ENCODE data around the gene IL10RA. TPM values are rescaled to one million over a fixed set of nuclear protein-coding genes. Genes with fewer than 3 reads are reported as not detected.

The IL10RA gene
- total RNA-seq, 4 donors from 2014 or later = 0.73 to 5.5 (median 2.2) TPM

GRCh38 chr11:118017631-118018315 is 31.6 kb downstream of the IL10RA start:
- Histone ChIP-seq H3K36me3 (no peaks in the 10 kb centered on the region), H3K4me1 (no peaks in the 10 kb centered on the region), H3K27me3 (peaks cover 0 to 5% (median 4%) of the 10 kb centered on the region in 3 donors), H3K27ac (no peak overlapping the region), H3K9me3 (no peaks in the 10 kb centered on the region), H3K4me3 (no peak overlapping the region)
- TF ChIP-seq CTCF (IDR thresholded peaks at IDR 0.05 in 4 of 5, conservative IDR thresholded peaks at IDR 0.05 in 1 of 5) = no peak
- in situ Hi-C loops (cut with MboI; ENCODE audit: low sequenced_read_pairs in 4 of 4) = no loop called here
- no peak for ATAC-seq
- no peak for DNase-seq
- intact Hi-C loops (cut with DNase I; ENCODE audit: low total_unique reads) = no loop called here

- ATAC-seq (no peak), DNase-seq (no peak)
- H3K4me3 ChIP-seq = no peak overlapping the region
- H3K9me3 ChIP-seq = no peaks in the 10 kb centered on the region
- H3K36me3 ChIP-seq = no peaks in the 10 kb centered on the region
- intact Hi-C loops (cut with DNase I; ENCODE audit: low total_unique reads) = no loop called here
- H3K27ac ChIP-seq = no peak overlapping the region
- H3K4me1 ChIP-seq = no peaks in the 10 kb centered on the region
- no peak for TF ChIP-seq POLR2A (IDR thresholded peaks at IDR 0.05)
- no peak for TF ChIP-seq CTCF (IDR thresholded peaks at IDR 0.05 in 4 of 5, conservative IDR thresholded peaks at IDR 0.05 in 1 of 5)
- peaks cover 0 to 5% (median 4%) of the 10 kb centered on the region in 3 donors for H3K27me3 ChIP-seq
- in situ Hi-C loops (cut with MboI; ENCODE audit: low sequenced_read_pairs in 4 of 4) = no loop called here
These were observed 32.2 kb downstream of the IL10RA start for GRCh38 chr11:118018401-118018800.

- no peaks in the 10 kb centered on the region for H3K36me3 ChIP-seq
- H3K27me3 ChIP-seq = peaks cover 0 to 9% (median 0%) of the 10 kb centered on the region in 3 donors
- ATAC-seq (no peak), DNase-seq (no peak)
- H3K9me3 ChIP-seq = peaks cover 0 to 6% (median 0%) of the 10 kb centered on the region in 3 donors
- TF ChIP-seq POLR2A (IDR thresholded peaks at IDR 0.05) = no peak
- H3K4me3 ChIP-seq = no peak overlapping the region
- no peak overlapping the region for H3K27ac ChIP-seq
- intact Hi-C loops (cut with DNase I; ENCODE audit: low total_unique reads) (no loop called here), in situ Hi-C loops (cut with MboI; ENCODE audit: low sequenced_read_pairs in 4 of 4) (no loop called here)
- no peaks in the 10 kb centered on the region for H3K4me1 ChIP-seq
These were observed 35.0 kb downstream of the IL10RA start for GRCh38 chr11:118021146-118021545.

GRCh38 chr11:118027694-118028093 is 41.5 kb downstream of the IL10RA start:
- Histone ChIP-seq H3K9me3 (peaks cover 0 to 6% (median 0%) of the 10 kb centered on the region in 3 donors), H3K27me3 (peaks cover 0 to 4% (median 2%) of the 10 kb centered on the region in 3 donors), H3K36me3 (no peaks in the 10 kb centered on the region), H3K4me3 (no peak overlapping the region), H3K27ac (no peak overlapping the region), H3K4me1 (no peaks in the 10 kb centered on the region)
- ATAC-seq (no peak), DNase-seq (no peak)
- intact Hi-C loops (cut with DNase I; ENCODE audit: low total_unique reads) (no loop called here), in situ Hi-C loops (cut with MboI; ENCODE audit: low sequenced_read_pairs in 4 of 4) (no loop called here)
- TF ChIP-seq CTCF (IDR thresholded peaks at IDR 0.05 in 4 of 5, conservative IDR thresholded peaks at IDR 0.05 in 1 of 5) (no peak), POLR2A (IDR thresholded peaks at IDR 0.05) (no peak)

- H3K9me3 ChIP-seq = peaks cover 0 to 6% (median 0%) of the 10 kb centered on the region in 3 donors
- no peak overlapping the region for H3K27ac ChIP-seq
- in situ Hi-C loops (cut with MboI; ENCODE audit: low sequenced_read_pairs in 4 of 4) = no loop called here
- H3K4me3 ChIP-seq = no peak overlapping the region
- DNase-seq (no peak), ATAC-seq (no peak)
- H3K36me3 ChIP-seq = no peaks in the 10 kb centered on the region
- intact Hi-C loops (cut with DNase I; ENCODE audit: low total_unique reads) = no loop called here
- H3K4me1 ChIP-seq = no peaks in the 10 kb centered on the region
- no peak for TF ChIP-seq CTCF (IDR thresholded peaks at IDR 0.05 in 4 of 5, conservative IDR thresholded peaks at IDR 0.05 in 1 of 5)
- TF ChIP-seq POLR2A (IDR thresholded peaks at IDR 0.05) = no peak
- peaks cover 0 to 4% (median 2%) of the 10 kb centered on the region in 3 donors for H3K27me3 ChIP-seq
These were observed 42.4 kb downstream of the IL10RA start for GRCh38 chr11:118028626-118029025.

Data from gastrocnemius medialis (tissue), 4 donors.